ENCODE data around the gene DNER.

DNER gene

DNA sequence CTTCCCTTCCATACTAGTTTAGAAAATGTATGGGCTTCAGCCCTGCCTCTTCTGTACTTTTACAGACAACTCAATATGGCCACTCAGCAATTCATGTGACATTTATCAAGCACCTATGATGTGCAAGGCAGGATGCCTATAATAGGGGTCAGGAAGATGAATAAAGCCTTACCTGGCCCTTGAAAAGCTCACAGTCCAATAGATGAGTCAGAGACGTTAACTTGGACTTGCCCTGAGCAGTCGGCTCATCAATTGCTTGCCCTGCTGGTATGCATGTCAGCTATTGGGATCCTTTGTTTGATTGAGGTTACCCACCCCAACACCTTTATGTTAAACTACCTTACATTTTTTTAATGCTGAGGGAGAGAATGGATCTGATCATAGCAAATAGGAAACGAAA lies 116.1 kb downstream of the DNER start:
- no peak overlapping the region for H3K4me3 ChIP-seq (ENCODE audit: low read depth, low read length)
- DNase-seq = no peak
- TF ChIP-seq, protein P1, sequence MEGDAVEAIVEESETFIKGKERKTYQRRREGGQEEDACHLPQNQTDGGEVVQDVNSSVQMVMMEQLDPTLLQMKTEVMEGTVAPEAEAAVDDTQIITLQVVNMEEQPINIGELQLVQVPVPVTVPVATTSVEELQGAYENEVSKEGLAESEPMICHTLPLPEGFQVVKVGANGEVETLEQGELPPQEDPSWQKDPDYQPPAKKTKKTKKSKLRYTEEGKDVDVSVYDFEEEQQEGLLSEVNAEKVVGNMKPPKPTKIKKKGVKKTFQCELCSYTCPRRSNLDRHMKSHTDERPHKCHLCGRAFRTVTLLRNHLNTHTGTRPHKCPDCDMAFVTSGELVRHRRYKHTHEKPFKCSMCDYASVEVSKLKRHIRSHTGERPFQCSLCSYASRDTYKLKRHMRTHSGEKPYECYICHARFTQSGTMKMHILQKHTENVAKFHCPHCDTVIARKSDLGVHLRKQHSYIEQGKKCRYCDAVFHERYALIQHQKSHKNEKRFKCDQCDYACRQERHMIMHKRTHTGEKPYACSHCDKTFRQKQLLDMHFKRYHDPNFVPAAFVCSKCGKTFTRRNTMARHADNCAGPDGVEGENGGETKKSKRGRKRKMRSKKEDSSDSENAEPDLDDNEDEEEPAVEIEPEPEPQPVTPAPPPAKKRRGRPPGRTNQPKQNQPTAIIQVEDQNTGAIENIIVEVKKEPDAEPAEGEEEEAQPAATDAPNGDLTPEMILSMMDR (IDR thresholded peaks at IDR 0.05; ENCODE audit: low read depth, low read length) = no peak

DNA sequence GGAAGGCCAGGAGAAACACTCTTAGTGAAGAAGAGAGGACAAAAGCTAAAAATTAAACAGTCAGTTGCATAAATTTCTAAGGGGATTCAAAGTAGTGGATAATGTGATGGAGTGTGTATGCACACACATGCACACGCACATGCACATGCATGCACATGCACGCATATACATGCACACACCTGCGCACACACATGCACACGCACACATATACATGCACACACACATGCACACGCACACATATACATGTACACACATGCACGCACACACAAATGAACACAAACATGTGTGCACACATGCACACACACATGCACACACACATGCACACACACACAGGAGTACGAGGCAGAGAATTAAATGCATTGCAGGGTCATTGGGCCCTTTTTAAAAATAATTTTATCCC lies 117.6 kb downstream of the DNER start:
- TF ChIP-seq, protein P1 (IDR thresholded peaks at IDR 0.05; ENCODE audit: low read depth, low read length) = no peak
- Histone ChIP-seq H3K27ac (no peak overlapping the region), H3K27me3 (ENCODE audit: insufficient read depth, low read depth, severe bottlenecking) (peaks cover 66% of the 10 kb centered on the region), H3K9me3 (ENCODE audit: severe bottlenecking) (no peaks in the 10 kb centered on the region), H3K4me3 (ENCODE audit: low read depth, low read length) (no peak overlapping the region), H3K36me3 (no peaks in the 10 kb centered on the region)
- no peak for DNase-seq

More for the DNA sequence above, 116.1 kb downstream of the DNER start:
- Histone ChIP-seq H3K27ac (no peak overlapping the region), H3K36me3 (no peaks in the 10 kb centered on the region), H3K27me3 (ENCODE audit: insufficient read depth, low read depth, severe bottlenecking) (peaks cover 62% of the 10 kb centered on the region), H3K9me3 (ENCODE audit: severe bottlenecking) (no peaks in the 10 kb centered on the region)

DNA sequence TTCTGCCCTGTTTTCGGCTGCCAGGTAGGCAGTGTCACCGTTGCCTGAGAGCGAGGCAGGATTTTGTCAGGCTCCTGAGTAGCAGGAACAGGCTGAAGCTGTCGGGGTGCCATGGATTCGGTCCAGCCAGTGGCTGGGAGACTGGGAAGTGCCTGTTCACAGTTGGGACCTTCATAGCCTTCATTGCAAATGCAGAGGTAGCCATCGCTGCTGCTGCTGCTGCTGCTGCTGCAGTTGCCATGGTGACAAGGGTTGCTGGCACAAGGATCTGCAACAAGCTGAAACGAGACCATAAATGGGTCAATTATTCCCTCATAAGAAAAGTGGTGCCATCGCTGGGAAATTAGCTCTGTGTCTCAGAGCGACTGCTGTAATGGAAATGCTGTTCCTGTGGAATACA lies 122.7 kb downstream of the DNER start:
- Histone ChIP-seq H3K27me3 (ENCODE audit: insufficient read depth, low read depth, severe bottlenecking) (peaks cover 69% of the 10 kb centered on the region), H3K9me3 (ENCODE audit: severe bottlenecking) (no peaks in the 10 kb centered on the region), H3K4me3 (ENCODE audit: low read depth, low read length) (no peak overlapping the region), H3K36me3 (no peaks in the 10 kb centered on the region), H3K27ac (no peak overlapping the region)
- TF ChIP-seq, protein P1 (IDR thresholded peaks at IDR 0.05; ENCODE audit: low read depth, low read length) = no peak
- DNase-seq = no peak

DNA sequence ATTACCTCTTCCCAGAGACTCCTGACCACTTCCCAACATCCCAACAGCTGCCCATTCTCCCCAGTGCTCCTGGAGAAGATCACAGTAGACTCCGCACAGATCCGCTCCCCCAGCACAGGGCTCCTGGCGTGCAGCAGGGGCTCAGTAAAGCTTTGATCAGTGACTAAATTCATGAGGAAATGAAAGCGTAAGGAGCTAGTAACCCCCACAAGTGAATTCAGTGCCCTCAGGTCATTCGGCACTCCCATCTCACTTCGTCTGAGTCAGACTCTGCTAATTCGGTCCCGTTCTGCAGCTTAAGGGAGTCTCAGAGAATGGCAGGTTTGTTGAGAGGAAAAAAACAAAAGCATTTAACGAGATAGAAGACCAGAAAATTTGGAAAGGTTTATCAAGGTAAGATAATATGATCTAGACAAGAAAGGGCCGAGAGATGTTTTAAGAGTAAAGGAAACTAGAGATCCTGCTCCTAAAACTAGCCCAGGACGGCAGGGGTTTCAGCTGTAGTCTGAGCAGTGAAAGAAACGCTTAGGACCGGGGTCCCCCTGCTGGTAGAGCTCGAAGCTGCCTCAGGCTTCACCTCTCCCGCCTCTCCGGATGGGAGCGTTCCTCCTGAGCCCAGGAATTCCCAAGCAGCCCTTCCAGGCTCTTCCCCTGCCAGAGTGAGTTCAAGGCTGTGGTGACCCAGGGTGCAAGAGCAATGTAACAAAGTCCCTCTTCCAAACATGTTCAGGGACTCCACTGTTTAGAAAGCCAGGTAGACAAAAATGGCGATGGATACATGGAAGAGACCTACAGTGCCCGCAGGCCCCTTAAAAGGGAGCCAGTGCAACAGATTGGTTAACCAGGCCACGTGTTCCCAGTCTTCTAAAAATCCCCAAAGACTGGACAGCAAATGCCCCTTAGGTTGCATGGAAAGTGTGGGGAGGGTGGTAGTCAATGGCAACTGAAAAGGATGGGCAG lies 127.3 kb downstream of the DNER start:
- H3K4me3 ChIP-seq (ENCODE audit: low read depth, low read length) = no peak overlapping the region
- peak; percentile 60 for DNase-seq
- no peaks in the 10 kb centered on the region for H3K36me3 ChIP-seq
- TF ChIP-seq, protein P1 (IDR thresholded peaks at IDR 0.05; ENCODE audit: low read depth, low read length) = peak; percentile 87
- peaks cover 71% of the 10 kb centered on the region for H3K27me3 ChIP-seq (ENCODE audit: insufficient read depth, low read depth, severe bottlenecking)
- H3K9me3 ChIP-seq (ENCODE audit: severe bottlenecking) = no peaks in the 10 kb centered on the region
- no peak overlapping the region for H3K27ac ChIP-seq

DNA sequence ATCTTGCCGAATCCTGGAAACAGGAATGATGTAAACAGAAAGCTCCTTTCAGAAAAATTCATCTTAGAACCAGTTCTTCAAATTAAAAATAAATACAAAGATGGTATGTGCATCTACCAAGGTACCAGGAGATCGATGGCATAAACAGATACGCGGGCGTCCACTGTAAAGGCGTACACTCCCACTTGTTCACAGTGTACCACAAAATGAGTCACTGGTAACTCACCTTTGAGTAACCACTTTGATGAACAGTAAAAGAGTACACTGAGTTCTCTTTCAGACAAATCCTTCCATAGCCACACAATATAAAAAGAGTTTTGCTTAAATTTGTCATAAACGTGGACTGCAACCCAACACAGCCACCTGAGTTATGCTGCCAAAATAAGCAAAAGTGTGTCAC lies 128.3 kb downstream of the DNER start:
- H3K36me3 ChIP-seq = no peaks in the 10 kb centered on the region
- no peaks in the 10 kb centered on the region for H3K9me3 ChIP-seq (ENCODE audit: severe bottlenecking)
- TF ChIP-seq, protein P1 (IDR thresholded peaks at IDR 0.05; ENCODE audit: low read depth, low read length) = no peak
- H3K27me3 ChIP-seq (ENCODE audit: insufficient read depth, low read depth, severe bottlenecking) = peaks cover 72% of the 10 kb centered on the region
- no peak for DNase-seq
- no peak overlapping the region for H3K27ac ChIP-seq
- no peak overlapping the region for H3K4me3 ChIP-seq (ENCODE audit: low read depth, low read length)
